ENCODE measurements around the gene MED22. TPM values are rescaled to one million over a fixed set of nuclear protein-coding genes. Genes with fewer than 3 reads are reported as not detected.
A peak's percentile ranks its signal among the peaks of the same experiment; 100 is the strongest.

Gene MED22
- total and polyA plus RNA-seq, 2 donors (not counting 1 experiment from before 2014, with no cell fraction given), result 13.9 to 17.8 TPM

DNA sequence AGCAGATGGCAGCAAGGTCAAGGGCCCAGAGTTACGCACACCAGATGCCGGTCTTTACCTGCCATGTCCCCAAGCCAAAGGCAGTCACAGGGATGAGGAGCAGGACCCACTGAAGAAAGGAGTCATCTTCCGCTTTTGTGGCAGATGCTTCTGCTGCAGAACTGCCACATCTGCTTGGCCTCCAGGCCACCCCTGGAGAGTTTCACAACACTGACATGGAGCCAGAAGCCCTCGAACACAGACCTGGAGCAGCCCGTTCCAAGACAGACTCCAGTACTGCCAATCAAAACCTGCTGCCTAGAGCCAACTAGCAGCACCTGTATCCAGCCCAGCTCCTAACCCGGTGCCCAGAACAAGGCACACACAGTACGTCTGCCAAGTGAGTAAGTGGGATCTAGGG lies 6.8 kb upstream of the MED22 start:
- TF ChIP-seq CTCF (conservative IDR thresholded peaks at IDR 0.05 in 1 of 2, IDR thresholded peaks at IDR 0.05 in 1 of 2; ENCODE audit: low read depth in 1 of 2, low read length in 2 of 2) (no peak), EZH2 (IDR thresholded peaks at IDR 0.05; ENCODE audit: low read length, missing control alignments) (no peak)
- no peak for DNase-seq (ENCODE audit: low read depth in 2 of 2)
- H3K36me3 ChIP-seq (ENCODE audit: control insufficient read depth, insufficient read depth, low read length), result peaks cover 28% of the 10 kb centered on the region
- H3K4me2 ChIP-seq (ENCODE audit: extremely low read depth, insufficient read depth, low read length), result peak overlapping the region; percentile 77
- H3K9me3 ChIP-seq (ENCODE audit: control insufficient read depth, insufficient read depth, low read depth, low read length), result no peaks in the 10 kb centered on the region
- H3K4me1 ChIP-seq (ENCODE audit: control insufficient read depth, extremely low read depth, insufficient read depth, low read length), result peaks cover 8% of the 10 kb centered on the region
- H3K79me2 ChIP-seq (ENCODE audit: control insufficient read depth, insufficient read depth, low read length), result peaks cover 13% of the 10 kb centered on the region
- no peaks in the 10 kb centered on the region for H3K27me3 ChIP-seq (ENCODE audit: control insufficient read depth, insufficient read depth, low read length)
- H2AFZ ChIP-seq (ENCODE audit: low read length), result no peak overlapping the region
- H3K4me3 ChIP-seq (replicated peaks in 1 of 4; ENCODE audit: control extremely low read depth in 1 of 4, insufficient read depth in 1 of 4, low read depth in 3 of 4, low read length in 4 of 4), result no peak overlapping the region
- H4K20me1 ChIP-seq (ENCODE audit: control insufficient read depth, extremely low read depth, insufficient read depth, low read length), result no peaks in the 10 kb centered on the region
- no peak overlapping the region for H3K27ac ChIP-seq (ENCODE audit: insufficient read depth, low read length)
- no peak overlapping the region for H3K9ac ChIP-seq (ENCODE audit: insufficient read depth, low read length)

DNA sequence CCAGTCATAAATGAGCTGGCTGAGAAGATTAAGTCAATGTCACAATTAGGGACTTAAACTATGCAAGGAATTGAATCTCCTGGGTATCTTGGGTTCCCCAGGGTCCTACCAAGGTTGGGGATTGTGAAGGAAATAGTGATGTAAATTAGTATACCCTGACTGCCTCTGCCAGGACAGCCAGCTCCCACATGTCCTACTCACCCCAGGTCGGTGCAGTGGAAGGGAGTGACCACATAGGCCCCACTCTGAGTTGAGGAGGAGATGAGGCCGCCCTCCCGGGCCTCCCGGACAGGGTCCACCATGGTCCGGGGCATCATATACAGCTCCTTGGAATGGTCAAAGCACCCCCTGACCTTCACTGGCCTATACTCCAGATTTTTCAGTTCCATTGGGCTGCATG lies 5.6 kb upstream of the MED22 start:
- H3K9ac ChIP-seq (ENCODE audit: insufficient read depth, low read length), result no peak overlapping the region
- peaks cover 9% of the 10 kb centered on the region for H3K4me1 ChIP-seq (ENCODE audit: control insufficient read depth, extremely low read depth, insufficient read depth, low read length)
- H3K9me3 ChIP-seq (ENCODE audit: control insufficient read depth, insufficient read depth, low read depth, low read length), result no peaks in the 10 kb centered on the region
- no peaks in the 10 kb centered on the region for H3K27me3 ChIP-seq (ENCODE audit: control insufficient read depth, insufficient read depth, low read length)
- H3K4me3 ChIP-seq (replicated peaks in 1 of 4; ENCODE audit: control extremely low read depth in 1 of 4, insufficient read depth in 1 of 4, low read depth in 3 of 4, low read length in 4 of 4), result no peak overlapping the region
- H2AFZ ChIP-seq (ENCODE audit: low read length), result no peak overlapping the region
- H3K36me3 ChIP-seq (ENCODE audit: control insufficient read depth, insufficient read depth, low read length), result peaks cover 27% of the 10 kb centered on the region
- TF ChIP-seq CTCF (conservative IDR thresholded peaks at IDR 0.05 in 1 of 2, IDR thresholded peaks at IDR 0.05 in 1 of 2; ENCODE audit: low read depth in 1 of 2, low read length in 2 of 2) (no peak), EZH2 (IDR thresholded peaks at IDR 0.05; ENCODE audit: low read length, missing control alignments) (no peak)
- H3K4me2 ChIP-seq (ENCODE audit: extremely low read depth, insufficient read depth, low read length), result no peak overlapping the region
- no peaks in the 10 kb centered on the region for H4K20me1 ChIP-seq (ENCODE audit: control insufficient read depth, extremely low read depth, insufficient read depth, low read length)
- no peak for DNase-seq (ENCODE audit: low read depth in 2 of 2)
- peaks cover 26% of the 10 kb centered on the region for H3K79me2 ChIP-seq (ENCODE audit: control insufficient read depth, insufficient read depth, low read length)
- H3K27ac ChIP-seq (ENCODE audit: insufficient read depth, low read length), result no peak overlapping the region

DNA sequence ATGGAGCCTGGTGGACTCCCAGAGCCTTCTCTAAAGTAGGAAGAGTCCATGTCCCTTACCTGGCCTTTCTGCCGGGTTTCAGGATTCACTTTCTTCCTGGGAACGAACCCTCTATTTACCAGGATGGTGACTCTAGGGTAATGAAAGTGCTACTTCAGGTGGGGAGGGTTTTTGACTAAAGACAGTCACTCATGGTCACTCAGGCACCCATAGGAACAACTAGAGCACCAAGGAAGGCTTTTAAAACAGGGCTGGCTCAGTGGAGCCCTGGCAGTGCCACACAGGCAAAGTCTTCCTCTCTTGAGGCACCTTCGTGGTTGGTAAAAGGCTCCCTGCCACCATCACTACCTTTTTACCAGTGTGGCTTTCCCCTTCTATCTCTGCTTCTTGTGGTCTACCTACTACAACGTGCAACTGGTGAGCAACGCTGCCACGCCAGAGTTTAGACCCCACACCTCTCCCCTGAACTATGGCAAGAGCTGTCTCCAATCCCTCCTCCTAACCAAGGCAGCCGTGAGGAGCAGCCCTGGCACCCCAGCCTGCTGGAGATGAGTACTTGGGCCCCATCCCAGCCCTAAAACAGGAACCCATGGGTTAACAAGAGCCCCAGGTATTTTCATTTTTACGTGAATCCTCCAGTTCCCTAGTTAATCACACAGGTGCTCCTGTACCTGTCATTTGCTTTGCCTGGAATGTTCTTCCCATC lies 4.9 kb upstream of the MED22 start:
- Histone ChIP-seq H3K9ac (ENCODE audit: insufficient read depth, low read length) (no peak overlapping the region), H3K36me3 (ENCODE audit: control insufficient read depth, insufficient read depth, low read length) (peaks cover 26% of the 10 kb centered on the region), H3K4me3 (replicated peaks in 1 of 4; ENCODE audit: control extremely low read depth in 1 of 4, insufficient read depth in 1 of 4, low read depth in 3 of 4, low read length in 4 of 4) (no peak overlapping the region), H2AFZ (ENCODE audit: low read length) (no peak overlapping the region), H3K9me3 (ENCODE audit: control insufficient read depth, insufficient read depth, low read depth, low read length) (no peaks in the 10 kb centered on the region), H3K79me2 (ENCODE audit: control insufficient read depth, insufficient read depth, low read length) (peaks cover 30% of the 10 kb centered on the region), H3K4me2 (ENCODE audit: extremely low read depth, insufficient read depth, low read length) (no peak overlapping the region), H3K27ac (ENCODE audit: insufficient read depth, low read length) (no peak overlapping the region), H3K27me3 (ENCODE audit: control insufficient read depth, insufficient read depth, low read length) (no peaks in the 10 kb centered on the region), H3K4me1 (ENCODE audit: control insufficient read depth, extremely low read depth, insufficient read depth, low read length) (peaks cover 6% of the 10 kb centered on the region), H4K20me1 (ENCODE audit: control insufficient read depth, extremely low read depth, insufficient read depth, low read length) (no peaks in the 10 kb centered on the region)
- no peak for TF ChIP-seq CTCF (conservative IDR thresholded peaks at IDR 0.05 in 1 of 2, IDR thresholded peaks at IDR 0.05 in 1 of 2; ENCODE audit: low read depth in 1 of 2, low read length in 2 of 2)
- TF ChIP-seq EZH2 (IDR thresholded peaks at IDR 0.05; ENCODE audit: low read length, missing control alignments), result no peak
- no peak for DNase-seq (ENCODE audit: low read depth in 2 of 2)
